ENCODE results near the gene SH2D3A.
A peak's percentile ranks its signal among the peaks of the same experiment; 100 is the strongest.

SH2D3A gene

DNA sequence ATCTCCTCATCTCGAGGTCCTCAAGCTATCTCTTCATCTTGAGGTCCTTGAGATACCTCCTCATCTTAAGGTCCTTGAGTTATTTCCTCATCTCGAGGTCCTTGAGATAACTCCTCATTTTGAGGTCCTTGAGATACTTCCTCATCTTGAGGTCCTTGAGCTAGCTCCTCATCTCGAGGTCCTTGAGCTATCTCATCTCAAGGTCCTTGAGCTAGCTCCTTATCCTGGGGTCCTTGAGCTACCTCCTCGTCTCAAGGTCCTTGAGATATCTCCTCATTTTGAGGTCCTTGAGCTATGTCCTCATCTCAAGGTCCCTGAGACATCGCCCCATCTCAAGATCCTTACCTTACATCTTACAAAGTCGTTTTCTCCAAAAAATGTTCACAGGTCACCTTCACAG, 24.0 kb upstream of the SH2D3A start:
- POLR2A ChIA-PET = interaction anchor here (0.5 kb wide), 1 partner anchor 10 kb away, joined by 3 read pairs; no protein-coding TSS in a partner anchor
- H3K9me3 ChIP-seq (ENCODE audit: control insufficient read depth, insufficient read depth, low read depth, low read length) = no peaks in the 10 kb centered on the region
- no peak overlapping the region for H3K27ac ChIP-seq (ENCODE audit: extremely low read depth, low read depth, low read length)
- TF ChIP-seq, protein P1, sequence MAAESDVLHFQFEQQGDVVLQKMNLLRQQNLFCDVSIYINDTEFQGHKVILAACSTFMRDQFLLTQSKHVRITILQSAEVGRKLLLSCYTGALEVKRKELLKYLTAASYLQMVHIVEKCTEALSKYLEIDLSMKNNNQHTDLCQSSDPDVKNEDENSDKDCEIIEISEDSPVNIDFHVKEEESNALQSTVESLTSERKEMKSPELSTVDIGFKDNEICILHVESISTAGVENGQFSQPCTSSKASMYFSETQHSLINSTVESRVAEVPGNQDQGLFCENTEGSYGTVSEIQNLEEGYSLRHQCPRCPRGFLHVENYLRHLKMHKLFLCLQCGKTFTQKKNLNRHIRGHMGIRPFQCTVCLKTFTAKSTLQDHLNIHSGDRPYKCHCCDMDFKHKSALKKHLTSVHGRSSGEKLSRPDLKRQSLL (tag by site-specific recombination; IDR thresholded peaks at IDR 0.05) = peak; percentile 69; the same call in 1 of the 2 replicates
- TF ChIP-seq ZNF792 (tag by site-specific recombination; IDR thresholded peaks at IDR 0.05) = no peak
- CTCF ChIA-PET = interaction anchor here (0.6 to 1.1 kb wide), 2 partner anchors 10 to 306 kb away, joined by 3 to 4 read pairs; no protein-coding TSS in a partner anchor
- no peaks in the 10 kb centered on the region for H3K36me3 ChIP-seq (ENCODE audit: control insufficient read depth in 2 of 2, insufficient read depth in 1 of 2, low read length in 2 of 2)
- peaks cover 2% of the 10 kb centered on the region; the same call in 1 of the 2 replicates for H3K4me1 ChIP-seq (ENCODE audit: control insufficient read depth, insufficient read depth, low read length)
- no peak overlapping the region for H3K4me3 ChIP-seq (ENCODE audit: low read depth, low read length)

DNA sequence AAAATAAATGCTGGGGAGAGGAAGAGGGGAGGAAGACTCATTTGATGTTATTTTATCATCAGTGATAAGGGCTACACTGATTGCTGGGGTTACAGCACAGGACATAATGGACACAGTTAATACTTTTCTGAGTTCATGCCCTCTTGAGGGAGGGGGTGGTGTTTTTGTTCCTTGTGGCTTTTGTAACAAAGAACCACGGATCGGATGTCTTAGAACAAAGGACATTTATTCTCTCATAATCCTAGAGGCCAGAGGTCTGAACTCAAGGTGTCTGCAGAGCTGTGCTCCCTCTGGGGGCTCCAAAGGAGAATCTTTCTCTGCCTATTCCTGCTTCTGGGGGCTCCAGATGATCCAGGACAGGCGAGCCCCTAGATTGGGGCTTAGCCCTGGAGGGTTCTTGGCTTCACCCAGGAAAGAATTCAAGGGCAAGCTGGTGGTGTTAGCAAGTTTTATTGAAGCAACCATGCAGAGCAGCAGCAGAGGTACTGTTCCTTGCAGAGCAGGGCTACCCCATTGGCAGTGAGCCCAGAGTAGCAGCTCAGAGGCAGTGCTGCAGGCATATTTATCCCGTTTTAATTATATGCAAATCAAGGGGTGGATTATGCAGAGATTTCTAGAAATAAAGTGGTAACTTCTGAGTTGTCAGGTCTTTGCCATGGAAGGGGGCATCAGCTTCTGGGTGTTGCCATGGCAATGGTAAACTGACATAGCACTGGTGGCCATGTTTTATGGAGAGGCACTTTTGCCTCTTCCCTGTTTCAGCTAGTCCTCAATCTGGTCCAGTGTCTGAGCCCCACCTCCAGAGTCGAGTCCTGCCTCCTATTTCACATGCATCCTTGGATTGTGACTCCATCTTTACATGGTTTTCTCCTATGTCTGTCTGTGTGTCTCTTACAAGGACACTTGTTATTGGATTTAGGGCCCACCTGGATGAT, 23.2 kb upstream of the SH2D3A start:
- peaks cover 2% of the 10 kb centered on the region; the same call in 1 of the 2 replicates for H3K4me1 ChIP-seq (ENCODE audit: control insufficient read depth, insufficient read depth, low read length)
- TF ChIP-seq ZNF747 (tag by site-specific recombination; IDR thresholded peaks at IDR 0.05) (no peak), ZNF560 (tag by site-specific recombination; IDR thresholded peaks at IDR 0.05; ENCODE audit: borderline replicate concordance) (no peak), ZNF571 (tag by site-specific recombination; IDR thresholded peaks at IDR 0.05) (no peak), ZNF426 (tag by site-specific recombination; IDR thresholded peaks at IDR 0.05) (no peak), PRDM1 (tag by site-specific recombination; IDR thresholded peaks at IDR 0.05) (no peak), ZSCAN16 (tag by site-specific recombination; IDR thresholded peaks at IDR 0.05) (no peak), ZBTB1 (tag by site-specific recombination; IDR thresholded peaks at IDR 0.05) (no peak), ZBTB21 (tag by site-specific recombination; IDR thresholded peaks at IDR 0.05) (no peak), GLI2 (tag by site-specific recombination; IDR thresholded peaks at IDR 0.05; ENCODE audit: borderline replicate concordance, low read depth) (no peak), ZBTB7A (tag by site-specific recombination; IDR thresholded peaks at IDR 0.05; ENCODE audit: low read depth) (no peak), ZNF707 (tag by site-specific recombination; IDR thresholded peaks at IDR 0.05) (no peak), TRIM28 (IDR thresholded peaks at IDR 0.05; ENCODE audit: borderline replicate concordance, low read length) (no peak), KLF8 (tag by site-specific recombination; IDR thresholded peaks at IDR 0.05) (no peak), ZSCAN23 (tag by site-specific recombination; IDR thresholded peaks at IDR 0.05) (no peak), ZFP41 (tag by site-specific recombination; IDR thresholded peaks at IDR 0.05; ENCODE audit: borderline replicate concordance) (no peak), IKZF3 (tag by site-specific recombination; IDR thresholded peaks at IDR 0.05) (no peak)
- TF ChIP-seq, protein P2, sequence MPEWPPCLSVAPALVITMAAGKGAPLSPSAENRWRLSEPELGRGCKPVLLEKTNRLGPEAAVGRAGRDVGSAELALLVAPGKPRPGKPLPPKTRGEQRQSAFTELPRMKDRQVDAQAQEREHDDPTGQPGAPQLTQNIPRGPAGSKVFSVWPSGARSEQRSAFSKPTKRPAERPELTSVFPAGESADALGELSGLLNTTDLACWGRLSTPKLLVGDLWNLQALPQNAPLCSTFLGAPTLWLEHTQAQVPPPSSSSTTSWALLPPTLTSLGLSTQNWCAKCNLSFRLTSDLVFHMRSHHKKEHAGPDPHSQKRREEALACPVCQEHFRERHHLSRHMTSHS (tag by site-specific recombination; IDR thresholded peaks at IDR 0.05) = no peak
- TF ChIP-seq, protein P3, sequence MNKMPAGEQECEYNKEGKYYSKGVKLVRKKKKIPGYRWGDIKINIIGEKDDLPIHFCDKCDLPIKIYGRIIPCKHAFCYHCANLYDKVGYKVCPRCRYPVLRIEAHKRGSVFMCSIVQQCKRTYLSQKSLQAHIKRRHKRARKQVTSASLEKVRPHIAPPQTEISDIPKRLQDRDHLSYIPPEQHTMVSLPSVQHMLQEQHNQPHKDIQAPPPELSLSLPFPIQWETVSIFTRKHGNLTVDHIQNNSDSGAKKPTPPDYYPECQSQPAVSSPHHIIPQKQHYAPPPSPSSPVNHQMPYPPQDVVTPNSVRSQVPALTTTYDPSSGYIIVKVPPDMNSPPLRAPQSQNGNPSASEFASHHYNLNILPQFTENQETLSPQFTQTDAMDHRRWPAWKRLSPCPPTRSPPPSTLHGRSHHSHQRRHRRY (tag by site-specific recombination; IDR thresholded peaks at IDR 0.05) = no peak
- TF ChIP-seq, protein P4, sequence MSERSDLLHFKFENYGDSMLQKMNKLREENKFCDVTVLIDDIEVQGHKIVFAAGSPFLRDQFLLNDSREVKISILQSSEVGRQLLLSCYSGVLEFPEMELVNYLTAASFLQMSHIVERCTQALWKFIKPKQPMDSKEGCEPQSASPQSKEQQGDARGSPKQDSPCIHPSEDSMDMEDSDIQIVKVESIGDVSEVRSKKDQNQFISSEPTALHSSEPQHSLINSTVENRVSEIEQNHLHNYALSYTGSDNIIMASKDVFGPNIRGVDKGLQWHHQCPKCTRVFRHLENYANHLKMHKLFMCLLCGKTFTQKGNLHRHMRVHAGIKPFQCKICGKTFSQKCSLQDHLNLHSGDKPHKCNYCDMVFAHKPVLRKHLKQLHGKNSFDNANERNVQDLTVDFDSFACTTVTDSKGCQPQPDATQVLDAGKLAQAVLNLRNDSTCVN (tag by site-specific recombination; optimal IDR thresholded peaks at IDR 0.05) = no peak
- TF ChIP-seq, protein P5, sequence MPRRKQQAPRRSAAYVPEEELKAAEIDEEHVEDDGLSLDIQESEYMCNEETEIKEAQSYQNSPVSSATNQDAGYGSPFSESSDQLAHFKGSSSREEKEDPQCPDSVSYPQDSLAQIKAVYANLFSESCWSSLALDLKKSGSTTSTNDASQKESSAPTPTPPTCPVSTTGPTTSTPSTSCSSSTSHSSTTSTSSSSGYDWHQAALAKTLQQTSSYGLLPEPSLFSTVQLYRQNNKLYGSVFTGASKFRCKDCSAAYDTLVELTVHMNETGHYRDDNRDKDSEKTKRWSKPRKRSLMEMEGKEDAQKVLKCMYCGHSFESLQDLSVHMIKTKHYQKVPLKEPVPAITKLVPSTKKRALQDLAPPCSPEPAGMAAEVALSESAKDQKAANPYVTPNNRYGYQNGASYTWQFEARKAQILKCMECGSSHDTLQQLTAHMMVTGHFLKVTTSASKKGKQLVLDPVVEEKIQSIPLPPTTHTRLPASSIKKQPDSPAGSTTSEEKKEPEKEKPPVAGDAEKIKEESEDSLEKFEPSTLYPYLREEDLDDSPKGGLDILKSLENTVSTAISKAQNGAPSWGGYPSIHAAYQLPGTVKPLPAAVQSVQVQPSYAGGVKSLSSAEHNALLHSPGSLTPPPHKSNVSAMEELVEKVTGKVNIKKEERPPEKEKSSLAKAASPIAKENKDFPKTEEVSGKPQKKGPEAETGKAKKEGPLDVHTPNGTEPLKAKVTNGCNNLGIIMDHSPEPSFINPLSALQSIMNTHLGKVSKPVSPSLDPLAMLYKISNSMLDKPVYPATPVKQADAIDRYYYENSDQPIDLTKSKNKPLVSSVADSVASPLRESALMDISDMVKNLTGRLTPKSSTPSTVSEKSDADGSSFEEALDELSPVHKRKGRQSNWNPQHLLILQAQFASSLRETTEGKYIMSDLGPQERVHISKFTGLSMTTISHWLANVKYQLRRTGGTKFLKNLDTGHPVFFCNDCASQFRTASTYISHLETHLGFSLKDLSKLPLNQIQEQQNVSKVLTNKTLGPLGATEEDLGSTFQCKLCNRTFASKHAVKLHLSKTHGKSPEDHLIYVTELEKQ (tag by site-specific recombination; IDR thresholded peaks at IDR 0.05; ENCODE audit: borderline replicate concordance) = no peak
- H3K9me3 ChIP-seq (ENCODE audit: control insufficient read depth, insufficient read depth, low read depth, low read length) = no peaks in the 10 kb centered on the region
- POLR2A ChIA-PET = interaction anchor here (0.5 kb wide), 1 partner anchor 9 kb away, joined by 3 read pairs; no protein-coding TSS in a partner anchor
- no peaks in the 10 kb centered on the region for H3K36me3 ChIP-seq (ENCODE audit: control insufficient read depth in 2 of 2, insufficient read depth in 1 of 2, low read length in 2 of 2)
- CTCF ChIA-PET = interaction anchor here (1.1 kb wide), 1 partner anchor 11 kb away, joined by 4 read pairs; no protein-coding TSS in a partner anchor
- no peak overlapping the region for H3K4me3 ChIP-seq (ENCODE audit: low read depth, low read length)
- no peak overlapping the region for H3K27ac ChIP-seq (ENCODE audit: extremely low read depth, low read depth, low read length)

All from HEK293 (cell line).